Effector memory CD4-positive, alpha-beta T cell (primary cell): ENCODE results near the gene ADARB2.

Experiments
- DNase-seq, 3 donors: peaks; one replicate each; pipeline ENCODE4 v3.0.0-alpha.2; 2020
- H3K27ac ChIP-seq: 2 replicates; pipeline ENCODE4 v1.7.0; 2013; ENCODE audit warnings: mild to moderate bottlenecking, low read length, moderate library complexity; ENCODE audit not compliant: insufficient read depth, poor library complexity, severe bottlenecking
- H3K27me3 ChIP-seq: replicated peaks from 2 replicates; pipeline ENCODE4 v1.7.0; 2013; ENCODE audit warnings: mild to moderate bottlenecking, low read length; ENCODE audit not compliant: insufficient read depth, control insufficient read depth, poor library complexity, severe bottlenecking
- H3K36me3 ChIP-seq: 2 replicates; pipeline ENCODE4 v1.7.0; 2013; ENCODE audit warnings: mild to moderate bottlenecking, low read length, moderate library complexity; ENCODE audit not compliant: control insufficient read depth, insufficient read depth
- H3K4me1 ChIP-seq: 2 replicates; pipeline ENCODE4 v1.7.0; 2013; ENCODE audit warnings: low read length, mild to moderate bottlenecking; ENCODE audit not compliant: control insufficient read depth, insufficient read depth, poor library complexity, severe bottlenecking
- H3K4me3 ChIP-seq: 2 replicates; pipeline ENCODE4 v1.7.0; 2013; ENCODE audit warnings: low read length, low read depth, mild to moderate bottlenecking; ENCODE audit not compliant: insufficient read depth, poor library complexity, severe bottlenecking
- H3K9me3 ChIP-seq: 2 replicates; pipeline ENCODE4 v1.7.0; 2013; ENCODE audit warnings: mild to moderate bottlenecking, low read length, moderate library complexity; ENCODE audit not compliant: control insufficient read depth

The ADARB2 gene

DNA sequence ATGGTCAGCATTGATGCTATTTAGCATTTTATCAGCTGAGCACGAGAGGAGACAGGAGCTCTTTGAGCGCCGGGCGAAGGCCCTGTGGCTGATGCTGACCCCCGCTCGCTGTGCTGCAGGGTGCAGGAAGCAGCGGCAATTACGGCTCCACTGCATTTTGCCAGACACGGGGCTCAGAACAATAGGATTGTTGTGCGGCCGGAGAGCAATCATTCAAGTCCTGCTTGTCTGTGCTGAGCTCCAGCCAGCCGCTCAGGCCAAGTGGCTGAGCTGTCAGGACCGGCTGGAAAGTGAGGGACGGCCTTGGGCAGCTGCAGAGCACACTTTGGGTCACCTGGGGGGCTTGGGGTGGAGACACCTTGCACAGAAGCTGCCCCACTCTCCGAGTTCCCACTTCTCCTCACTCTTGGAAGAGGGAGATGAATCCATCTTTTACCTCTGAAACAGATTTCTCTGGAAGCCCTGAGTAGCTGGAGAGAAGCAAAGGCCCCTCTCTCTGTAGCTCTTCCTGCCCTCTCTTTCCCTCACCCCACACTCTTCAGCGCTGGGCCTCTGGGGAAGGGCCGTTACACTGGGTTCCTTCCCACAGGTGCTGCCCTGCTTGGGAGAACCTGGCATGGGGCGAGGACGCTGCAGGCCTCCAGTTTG lies 17.3 kb upstream of the ADARB2 start:
- H3K9me3 ChIP-seq: no peaks in the 10 kb centered on the region
- H3K27me3 ChIP-seq: no peaks in the 10 kb centered on the region
- no peaks in the 10 kb centered on the region for H3K36me3 ChIP-seq
- H3K27ac ChIP-seq: no peak overlapping the region
- no peaks in the 10 kb centered on the region for H3K4me1 ChIP-seq
- no peak for DNase-seq
- no peak overlapping the region for H3K4me3 ChIP-seq

- H3K36me3 ChIP-seq: no peaks in the 10 kb centered on the region
- no peak overlapping the region for H3K27ac ChIP-seq
- no peak overlapping the region for H3K4me3 ChIP-seq
- H3K4me1 ChIP-seq: no peaks in the 10 kb centered on the region
- no peak for DNase-seq
- no peaks in the 10 kb centered on the region for H3K9me3 ChIP-seq
- H3K27me3 ChIP-seq: no peaks in the 10 kb centered on the region
Measured at GRCh38 chr10:1752153-1752552, 14.8 kb upstream of the ADARB2 start.

GRCh38 chr10:1747590-1748157 lies 10.3 kb upstream of the ADARB2 start:
- Histone ChIP-seq H3K4me1 (no peaks in the 10 kb centered on the region), H3K4me3 (no peak overlapping the region), H3K27me3 (no peaks in the 10 kb centered on the region), H3K36me3 (no peaks in the 10 kb centered on the region), H3K9me3 (no peaks in the 10 kb centered on the region), H3K27ac (no peak overlapping the region)
- DNase-seq: no peak

GRCh38 chr10:1746796-1747195 lies 9.5 kb upstream of the ADARB2 start:
- H3K9me3 ChIP-seq: no peaks in the 10 kb centered on the region
- no peak overlapping the region for H3K4me3 ChIP-seq
- no peak overlapping the region for H3K27ac ChIP-seq
- H3K27me3 ChIP-seq: no peaks in the 10 kb centered on the region
- H3K36me3 ChIP-seq: no peaks in the 10 kb centered on the region
- H3K4me1 ChIP-seq: no peaks in the 10 kb centered on the region
- no peak for DNase-seq

DNA sequence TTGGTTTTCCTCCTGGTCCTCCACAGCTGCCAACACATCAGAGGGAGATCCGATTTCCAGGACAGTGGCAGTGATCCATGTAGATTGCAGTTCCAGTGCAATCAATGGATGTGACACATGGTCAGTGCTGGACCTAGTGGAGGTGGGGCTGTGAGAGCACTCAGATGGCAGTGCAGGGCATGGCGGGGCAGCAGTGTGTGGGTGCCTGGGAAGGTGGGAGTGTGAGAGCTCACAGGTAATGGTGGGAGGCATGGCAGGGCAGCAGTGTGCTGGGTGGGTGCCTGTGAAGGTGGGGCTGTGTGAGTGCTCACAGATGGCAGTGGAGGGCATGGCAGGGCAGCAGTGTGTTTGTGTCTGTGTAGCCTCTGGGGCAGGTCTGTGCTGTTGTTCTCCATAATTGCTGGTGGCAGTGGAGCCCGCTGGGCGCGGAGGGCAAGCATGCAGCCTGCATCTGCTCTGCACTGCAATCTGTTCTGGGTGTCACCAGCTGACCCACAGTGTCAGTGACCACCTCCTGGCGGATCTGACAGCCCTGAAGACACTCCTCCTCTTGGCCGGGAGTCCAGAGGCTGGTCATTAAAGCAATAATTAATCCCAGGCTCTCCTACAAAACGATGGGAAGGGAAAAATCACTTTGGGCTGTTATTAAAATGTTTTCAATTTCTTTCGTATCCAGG lies 8.6 kb upstream of the ADARB2 start:
- no peaks in the 10 kb centered on the region for H3K4me1 ChIP-seq
- no peak overlapping the region for H3K27ac ChIP-seq
- H3K36me3 ChIP-seq: no peaks in the 10 kb centered on the region
- H3K9me3 ChIP-seq: no peaks in the 10 kb centered on the region
- no peak for DNase-seq
- no peaks in the 10 kb centered on the region for H3K27me3 ChIP-seq
- H3K4me3 ChIP-seq: no peak overlapping the region

GRCh38 chr10:1744524-1744923 lies 7.2 kb upstream of the ADARB2 start:
- Histone ChIP-seq H3K9me3 (no peaks in the 10 kb centered on the region), H3K27ac (no peak overlapping the region)

DNA sequence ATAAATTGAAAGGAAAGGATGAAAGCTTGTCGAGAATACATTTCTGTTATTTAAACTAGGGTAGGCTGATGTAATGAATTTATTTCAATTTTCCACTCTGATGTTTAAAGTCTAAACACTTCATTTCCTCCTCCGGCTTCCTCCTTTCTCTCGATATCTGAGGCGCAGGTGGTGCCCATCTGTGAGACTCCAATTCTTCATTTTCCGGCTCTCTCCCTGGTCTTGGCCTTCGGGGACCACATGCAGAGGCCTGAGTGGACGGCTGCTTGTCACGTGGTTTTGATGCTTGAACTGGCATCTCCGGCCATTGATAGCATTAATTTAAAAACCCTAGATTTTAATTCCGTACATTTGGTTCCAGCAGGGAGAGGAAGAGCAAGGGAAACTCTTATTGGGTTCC lies 5.8 kb upstream of the ADARB2 start:
- Histone ChIP-seq H3K27ac (no peak overlapping the region), H3K9me3 (no peaks in the 10 kb centered on the region), H3K36me3 (no peaks in the 10 kb centered on the region), H3K4me1 (no peaks in the 10 kb centered on the region), H3K4me3 (no peak overlapping the region), H3K27me3 (peaks cover 13% of the 10 kb centered on the region)
- DNase-seq: no peak

More at GRCh38 chr10:1744524-1744923, 7.2 kb upstream of the ADARB2 start:
- Histone ChIP-seq H3K36me3 (no peaks in the 10 kb centered on the region), H3K4me3 (no peak overlapping the region), H3K27me3 (peaks cover 4% of the 10 kb centered on the region), H3K4me1 (no peaks in the 10 kb centered on the region)
- DNase-seq: no peak

DNA sequence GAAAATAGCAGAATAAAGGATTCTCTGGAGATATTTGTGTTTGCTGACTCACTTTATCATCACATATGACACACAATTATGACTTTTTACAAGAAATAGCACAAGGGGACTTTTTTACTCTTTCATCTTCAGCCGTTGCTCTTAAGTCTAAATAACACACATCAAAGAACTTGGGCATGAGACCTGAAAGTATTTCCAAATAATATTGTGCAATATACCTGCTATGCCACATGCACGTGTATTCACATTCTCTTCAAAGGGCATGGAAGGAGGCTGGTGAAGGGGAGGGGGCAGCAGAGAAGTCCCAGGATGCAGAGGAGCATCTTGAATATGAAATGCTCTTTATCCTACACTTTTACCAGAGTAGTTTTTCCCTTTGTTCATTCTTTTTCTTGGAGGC lies 4.1 kb upstream of the ADARB2 start:
- no peaks in the 10 kb centered on the region for H3K9me3 ChIP-seq
- no peak for DNase-seq
- H3K36me3 ChIP-seq: no peaks in the 10 kb centered on the region
- peaks cover 17% of the 10 kb centered on the region for H3K27me3 ChIP-seq
- H3K27ac ChIP-seq: no peak overlapping the region
- H3K4me1 ChIP-seq: peaks cover 9% of the 10 kb centered on the region
- H3K4me3 ChIP-seq: no peak overlapping the region

- H3K27ac ChIP-seq: no peak overlapping the region
- no peak overlapping the region for H3K4me3 ChIP-seq
- no peaks in the 10 kb centered on the region for H3K36me3 ChIP-seq
- no peaks in the 10 kb centered on the region for H3K9me3 ChIP-seq
- peaks cover 19% of the 10 kb centered on the region for H3K27me3 ChIP-seq
- peaks cover 12% of the 10 kb centered on the region for H3K4me1 ChIP-seq
- DNase-seq: no peak
Measured at GRCh38 chr10:1739751-1740150, 2.4 kb upstream of the ADARB2 start.

DNA sequence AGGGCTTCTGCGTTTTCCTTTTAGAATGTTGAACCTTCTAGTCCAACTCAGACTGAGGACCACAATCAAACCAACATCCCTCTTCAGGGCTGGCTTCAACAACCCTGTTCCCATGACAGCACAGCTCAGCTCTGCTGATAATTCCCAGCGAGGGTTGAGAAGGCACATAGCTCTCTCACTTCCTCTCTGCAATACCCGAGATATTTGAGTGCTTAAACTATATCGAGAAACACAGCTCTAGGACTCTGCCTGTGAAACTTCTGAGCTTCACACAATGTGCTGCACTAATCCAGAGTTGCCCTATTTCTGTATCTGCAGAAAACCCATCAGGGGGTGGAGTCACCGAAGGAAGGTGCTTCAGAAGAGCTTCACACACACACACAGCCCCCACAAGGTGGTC lies 1.6 kb upstream of the ADARB2 start:
- no peaks in the 10 kb centered on the region for H3K36me3 ChIP-seq
- no peaks in the 10 kb centered on the region for H3K9me3 ChIP-seq
- peaks cover 12% of the 10 kb centered on the region for H3K4me1 ChIP-seq
- no peak for DNase-seq
- H3K27me3 ChIP-seq: peaks cover 22% of the 10 kb centered on the region
- no peak overlapping the region for H3K4me3 ChIP-seq
- no peak overlapping the region for H3K27ac ChIP-seq
